Aorta (tissue), 5 donors: ENCODE data around the gene CREBZF. TPM values are rescaled to one million over a fixed set of nuclear protein-coding genes. Genes with fewer than 3 reads are reported as not detected.
"Not testable (repeated sequence)": the region's sequence is repeated elsewhere in the genome, so short reads cannot be mapped to it uniquely, and the experiment has no call there.

Source experiments
- ATAC-seq: fragments of 200-7000 bp; cut with Tn5 transposase; one replicate; pipeline ENCODE4 v1.9.1; 2022; ENCODE audit warnings: moderate library complexity; ENCODE audit not compliant: low FRiP score
- DNase-seq, 2 donors: peaks; one replicate each; pipeline ENCODE4 v3.0.0-alpha.2; 2020
- H3K27ac ChIP-seq, 2 donors: one replicate each; pipeline ENCODE4 v1.5.1; 2013; ENCODE audit warnings: low read length in 2 of 2, mild to moderate bottlenecking in 2 of 2, moderate library complexity in 2 of 2, control low read depth in 1 of 2, inconsistent platforms in 1 of 2, low read depth in 1 of 2
- H3K27me3 ChIP-seq, 2 donors: one replicate each; pipeline ENCODE4 v1.6.1; 2013; ENCODE audit warnings: control low read depth in 1 of 2, low read length in 1 of 2, mild to moderate bottlenecking in 1 of 2, moderate library complexity in 1 of 2; ENCODE audit not compliant: insufficient read depth in 2 of 2, control insufficient read depth in 1 of 2
- H3K36me3 ChIP-seq, 2 donors: one replicate each; pipeline ENCODE4 v1.6.1; 2013; ENCODE audit warnings: control low read depth in 1 of 2, low read length in 1 of 2, mild to moderate bottlenecking in 1 of 2; ENCODE audit not compliant: insufficient read depth in 2 of 2, control insufficient read depth in 1 of 2
- H3K4me1 ChIP-seq, 2 donors: one replicate each; pipeline ENCODE4 v1.6.1; 2013; ENCODE audit warnings: low read length in 2 of 2, control low read depth in 1 of 2, mild to moderate bottlenecking in 1 of 2, moderate library complexity in 1 of 2; ENCODE audit not compliant: insufficient read depth in 2 of 2, control insufficient read depth in 1 of 2
- H3K4me3 ChIP-seq, 2 donors: one replicate each; pipeline ENCODE4 v1.5.1; 2013; ENCODE audit warnings: low read length in 2 of 2, control low read depth in 1 of 2, mild to moderate bottlenecking in 1 of 2
- H3K9me3 ChIP-seq: one replicate; pipeline ENCODE4 v1.6.1; 2013; ENCODE audit warnings: mild to moderate bottlenecking, low read length; ENCODE audit not compliant: control insufficient read depth
- WGBS, 2 donors: extraction: QIAGEN DNeasy Blood & Tissue Kit; methylation state at CpG; one replicate each; pipeline ENCODE4 v1.1.7; 2013; 5-methylcytosine and 5-hydroxymethylcytosine counted together
- intact Hi-C, 2 donors: fragments of 100-400 bp; cut with DNase I; formaldehyde crosslinking; loops; one replicate each; pipeline versions ENCODE4 v1.14.2 to v1.15.0; 2022
- polyA plus RNA-seq, 2 donors: library from polyadenylated mRNA; stranded (reverse); fragments of 200-250 nt; gene quantifications; one replicate each; pipeline ENCODE4 v1.2.3, GENCODE V29; 2013
- total RNA-seq, 2 donors: library from RNA; stranded (reverse); fragmentation: NEBNext Ultra II Directional; extraction: Animal tissue kit (Norgen Biotek cat#: 25700); gene quantifications; one replicate each; pipeline ENCODE4 v1.2.1, GENCODE V29; 2021
- donor health status: healthy with polysubstance abuse.
- donor health status: Bipolar disorder and iron deficiency.
- donor health status: DM: no; HTN: no; CAD: no.
- donor health status: DM: no; HTN: no; CAD: no.
- donor health status: DM: yes; HTN: yes; CAD: no.

CREBZF gene
- total and polyA plus RNA-seq, 4 donors: 19.5 to 69.2 (median 51.8) TPM

DNA sequence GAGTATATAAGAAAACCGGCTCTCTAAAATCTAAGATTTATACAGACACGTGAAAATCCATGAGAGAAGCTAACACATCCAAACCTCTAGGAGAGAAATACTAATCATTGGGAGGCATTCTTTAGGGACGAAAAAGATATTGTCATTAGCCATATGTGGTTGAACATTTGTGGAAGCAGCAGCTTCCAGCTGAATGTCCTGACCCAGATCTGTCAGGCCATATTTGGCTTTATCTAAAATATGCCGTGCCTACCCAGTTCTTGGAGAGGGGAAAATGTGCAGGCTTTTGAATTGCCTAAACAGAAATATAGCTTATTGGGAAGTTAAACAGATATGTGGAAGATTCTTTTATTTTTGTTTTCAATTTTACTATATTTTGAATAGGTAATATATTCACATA, 14.6 kb upstream of the CREBZF start:
- Histone ChIP-seq H3K4me3 (no peak overlapping the region), H3K36me3 (no peaks in the 10 kb centered on the region), H3K27ac (no peak overlapping the region), H3K9me3 (no peaks in the 10 kb centered on the region), H3K27me3 (no peaks in the 10 kb centered on the region), H3K4me1 (no peaks in the 10 kb centered on the region)
- intact Hi-C loops: no loop called here
- ATAC-seq (no peak), DNase-seq (no peak)
- 43 to 57% methylated on average over 4 of the region's 4 CpGs for WGBS, 2 donors

DNA sequence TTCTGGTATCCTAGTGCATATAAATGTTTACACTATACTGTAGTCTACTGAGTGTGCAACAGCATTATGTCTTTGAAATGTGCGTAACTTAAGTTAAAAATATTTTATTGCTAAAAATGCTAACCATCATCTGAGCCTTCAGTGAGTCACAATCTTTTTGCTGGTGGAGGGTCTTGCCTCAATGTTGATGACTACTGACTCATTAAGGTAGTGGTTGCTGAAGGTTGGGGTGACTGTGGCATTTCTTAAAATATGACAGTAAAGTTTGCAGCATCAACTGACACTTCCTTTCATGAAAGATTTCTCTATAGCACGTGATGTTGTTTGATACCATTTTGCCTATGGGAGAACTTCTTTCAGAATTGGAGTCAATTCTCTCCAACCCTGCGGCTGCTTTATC, 8.5 kb upstream of the CREBZF start:
- Histone ChIP-seq H3K27me3 (no peaks in the 10 kb centered on the region), H3K36me3 (no peaks in the 10 kb centered on the region), H3K4me1 (no peaks in the 10 kb centered on the region), H3K4me3 (peak overlapping the region in 1 of 2 donors; percentile 3), H3K27ac (no peak overlapping the region), H3K9me3 (no peaks in the 10 kb centered on the region)
- intact Hi-C loops: no loop called here
- no peak for DNase-seq
- WGBS, 2 donors: 91 to 95% methylated on average over 3 of the region's 3 CpGs
- ATAC-seq: no peak

DNA sequence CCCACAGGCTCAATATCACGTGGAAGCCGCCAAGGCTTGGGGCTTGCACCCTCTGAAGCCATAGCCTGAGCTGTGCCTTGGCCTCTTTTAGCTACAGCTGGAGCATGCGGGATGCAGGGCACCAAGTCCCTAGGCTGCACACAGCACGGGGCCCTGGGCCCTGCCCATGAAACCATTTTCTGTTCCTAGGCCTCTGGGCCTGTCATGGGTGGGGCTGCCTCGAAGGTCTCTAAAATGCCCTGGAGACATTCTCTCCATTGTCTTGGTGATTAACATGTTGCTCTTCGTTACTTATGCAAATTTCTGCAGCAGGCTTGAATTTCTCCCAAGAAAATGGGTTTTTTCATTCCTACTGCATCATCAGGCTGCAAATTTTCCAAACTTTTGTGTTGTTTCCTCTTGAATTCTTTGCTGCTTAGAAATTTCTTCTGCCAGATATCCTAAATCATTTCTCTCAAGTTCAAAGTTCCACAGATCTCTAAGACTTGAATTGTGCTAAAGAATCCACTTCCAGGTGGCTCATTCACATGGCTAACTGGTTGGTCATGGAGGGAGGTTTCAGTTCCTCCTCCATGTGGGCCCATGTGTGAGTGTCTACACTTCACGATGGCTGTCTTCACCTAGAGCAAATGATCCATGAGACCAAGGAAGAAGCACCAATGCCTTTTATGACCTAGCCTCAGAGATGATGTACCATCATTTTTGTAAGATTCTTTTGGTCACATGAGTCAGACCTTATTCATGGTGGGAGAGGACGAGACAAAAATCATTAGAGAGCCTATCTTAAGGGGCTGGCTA, 7.4 kb upstream of the CREBZF start:
- Histone ChIP-seq H3K27me3 (no peaks in the 10 kb centered on the region), H3K9me3 (no peaks in the 10 kb centered on the region), H3K27ac (no peak overlapping the region), H3K4me3 (no peak overlapping the region), H3K4me1 (no peaks in the 10 kb centered on the region), H3K36me3 (no peaks in the 10 kb centered on the region)
- no peak for ATAC-seq
- WGBS, 2 donors: 86 to 90% methylated on average over 8 of the region's 8 CpGs
- DNase-seq: peak in 1 of 2 donors; percentile 61
- intact Hi-C loops: no loop called here

DNA sequence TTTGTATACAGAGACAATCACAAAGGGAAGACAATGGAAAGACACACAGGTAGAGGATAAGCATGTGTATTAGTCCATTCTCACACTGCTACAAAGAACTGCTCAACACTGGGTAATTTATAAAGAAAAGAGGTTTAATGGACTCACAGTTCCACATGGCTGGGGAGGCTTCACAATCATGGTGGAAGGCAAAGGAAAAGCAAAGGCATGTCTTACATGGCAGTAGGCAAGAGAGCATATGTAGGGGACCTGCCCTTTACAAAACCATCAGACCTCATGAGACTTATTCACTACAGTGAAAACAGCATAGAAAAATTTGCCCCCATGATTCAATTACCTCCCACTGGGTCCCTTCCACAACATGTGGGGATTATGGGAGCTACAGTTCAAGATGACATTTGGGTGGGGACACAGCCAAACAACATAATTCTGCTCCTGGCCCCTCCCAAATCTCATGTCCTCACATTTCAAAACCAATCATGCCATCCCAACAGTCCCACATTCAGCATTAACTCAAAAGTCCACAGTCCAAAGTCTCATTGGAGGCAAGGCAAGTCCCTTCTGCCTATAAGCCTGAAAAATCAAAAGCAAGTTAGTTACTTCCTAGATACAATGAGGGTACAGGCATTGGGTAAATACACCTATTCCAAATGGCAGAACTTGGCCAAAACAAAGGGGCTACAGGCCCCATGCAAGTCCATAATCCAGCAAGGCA, 6.2 kb upstream of the CREBZF start:
- H3K27me3 ChIP-seq, H3K36me3 ChIP-seq, ATAC-seq, H3K4me1 ChIP-seq, H3K4me3 ChIP-seq, intact Hi-C loops, DNase-seq, H3K9me3 ChIP-seq, H3K27ac ChIP-seq: not testable (repeated sequence)

DNA sequence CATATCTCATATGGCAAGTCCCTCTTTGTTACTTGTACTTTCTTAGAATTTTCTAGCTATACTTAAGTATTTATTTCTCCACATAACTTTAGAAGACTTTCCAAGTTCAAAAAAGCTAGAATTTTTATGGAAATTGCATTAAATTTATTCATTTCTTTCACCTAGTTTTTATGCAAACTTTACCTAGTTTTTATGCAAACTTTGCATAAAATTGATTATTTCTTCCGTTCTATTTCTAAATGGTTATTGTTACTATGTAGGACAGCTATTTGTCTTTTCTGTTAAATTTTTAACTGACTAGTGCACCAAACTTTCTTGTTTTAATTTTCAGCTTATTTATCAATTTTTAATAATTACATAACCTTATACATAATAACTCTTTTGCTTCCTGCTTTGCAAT, 3.2 kb upstream of the CREBZF start:
- Histone ChIP-seq H3K4me3 (no peak overlapping the region), H3K36me3 (no peaks in the 10 kb centered on the region), H3K27ac (no peak overlapping the region), H3K4me1 (no peaks in the 10 kb centered on the region), H3K27me3 (no peaks in the 10 kb centered on the region), H3K9me3 (no peaks in the 10 kb centered on the region)
- ATAC-seq (no peak), DNase-seq (no peak)
- intact Hi-C loops: no loop called here
- 92 to 94% methylated on average over 1 of the region's 1 CpG for WGBS, 2 donors

DNA sequence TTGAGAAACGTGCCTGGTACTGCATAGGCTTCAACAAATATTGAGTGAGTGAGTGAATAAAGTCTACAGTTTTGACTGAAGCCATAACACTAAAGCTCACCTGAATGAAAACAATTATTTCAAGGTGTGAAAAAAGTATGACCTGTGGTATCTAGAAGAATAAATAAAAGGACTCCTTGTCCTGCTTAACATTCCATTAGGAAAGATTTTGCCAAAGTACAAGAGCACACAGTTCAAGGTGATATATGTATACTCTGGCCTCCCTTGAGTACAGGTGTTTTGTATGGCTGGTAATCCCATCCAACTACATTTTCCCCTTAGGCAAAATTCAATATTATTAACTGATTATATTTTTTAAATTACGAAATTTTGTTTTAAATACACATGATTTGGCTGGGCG, 1.8 kb upstream of the CREBZF start:
- Histone ChIP-seq H3K27ac (no peak overlapping the region), H3K36me3 (no peaks in the 10 kb centered on the region), H3K4me3 (no peak overlapping the region), H3K27me3 (no peaks in the 10 kb centered on the region), H3K4me1 (no peaks in the 10 kb centered on the region), H3K9me3 (no peaks in the 10 kb centered on the region)
- DNase-seq (no peak), ATAC-seq (no peak)
- 85 to 87% methylated on average over 3 of the region's 3 CpGs for WGBS, 2 donors
- intact Hi-C loops: no loop called here

DNA sequence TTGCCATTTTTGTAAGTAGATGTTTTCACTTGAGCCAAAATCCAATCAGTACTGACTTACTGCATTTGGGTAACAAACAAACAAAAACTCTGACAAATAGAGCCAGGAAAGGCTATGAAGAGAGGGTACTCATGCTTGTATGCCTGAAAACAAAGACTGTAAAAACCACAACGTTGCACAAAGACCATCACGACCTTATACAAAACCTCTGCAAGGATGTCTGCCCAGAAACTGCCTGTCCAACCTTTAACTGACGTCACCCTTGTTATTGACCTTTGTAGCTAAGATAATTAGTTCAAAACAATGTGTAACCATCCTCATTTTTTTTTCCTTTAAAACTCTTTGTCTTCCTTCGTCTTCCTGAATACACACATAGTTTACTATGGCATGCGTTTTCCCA, 804 bp upstream of the CREBZF start:
- WGBS, 2 donors: 81% methylated on average over 5 of the region's 5 CpGs

DNA sequence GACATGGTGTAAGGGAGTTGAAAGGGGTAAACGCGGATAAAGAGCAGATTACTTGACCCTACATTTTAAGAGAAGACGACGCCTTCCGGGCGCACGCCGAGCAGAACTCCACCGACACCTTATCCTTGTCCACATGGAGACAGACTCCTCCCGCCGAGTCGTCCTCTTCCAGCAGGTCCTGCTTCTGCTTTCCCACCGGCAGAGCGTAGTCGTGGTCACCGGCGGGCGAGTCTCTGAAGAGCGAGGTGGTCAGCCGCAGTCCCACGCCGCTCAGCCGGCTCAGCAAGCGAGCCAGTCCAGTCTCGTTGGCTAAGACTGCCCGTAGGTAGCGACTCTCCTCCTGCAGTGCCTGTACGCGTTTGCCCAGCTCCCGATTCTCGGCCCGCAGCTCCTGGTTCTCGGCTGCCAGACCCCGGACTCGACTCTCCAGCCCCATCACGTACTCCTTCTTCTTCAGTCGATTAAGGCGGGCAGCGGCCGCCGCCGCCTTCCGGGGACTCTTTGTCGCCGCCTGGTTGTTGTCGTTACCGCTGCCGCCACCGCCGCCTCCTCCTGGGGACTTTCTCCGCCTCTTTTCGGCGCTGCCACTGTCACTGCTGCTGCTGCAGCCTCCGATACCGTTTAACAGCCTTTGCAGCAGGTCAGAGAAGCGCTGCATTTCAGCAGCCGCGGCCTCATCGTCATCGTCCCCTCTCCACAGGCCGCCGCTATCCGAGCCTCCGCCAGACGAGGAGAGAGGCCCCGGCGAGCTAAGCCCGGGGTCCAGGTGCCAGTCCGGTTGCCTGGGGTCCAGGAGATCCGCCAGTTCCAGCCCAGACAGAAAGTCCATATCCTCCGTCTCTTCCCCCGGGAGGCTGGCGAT, 945 bp downstream of the CREBZF start:
- no peaks in the 10 kb centered on the region for H3K9me3 ChIP-seq
- H3K4me3 ChIP-seq: peak overlapping the region; percentile 45 to 59
- peak overlapping the region; percentile 92 to 99 for H3K27ac ChIP-seq
- 0% methylated on average over 72 to 73 of the region's 73 CpGs for WGBS, 2 donors
- ATAC-seq: peak; percentile 88
- H3K4me1 ChIP-seq: no peaks in the 10 kb centered on the region
- peak; percentile 88 to 94 for DNase-seq
- no peaks in the 10 kb centered on the region for H3K27me3 ChIP-seq
- intact Hi-C loops: loop anchor here in 1 of 2 donors (1.0 kb wide), 1 partner anchor 36 kb away; the partner anchor contains the start of gene TMEM126B
- H3K36me3 ChIP-seq: no peaks in the 10 kb centered on the region

More for the DNA sequence above, 804 bp upstream of the CREBZF start:
- DNase-seq (no peak), ATAC-seq (no peak)
- H3K4me3 ChIP-seq: no peak overlapping the region
- no peaks in the 10 kb centered on the region for H3K27me3 ChIP-seq
- intact Hi-C loops: no loop called here
- H3K4me1 ChIP-seq: no peaks in the 10 kb centered on the region
- no peaks in the 10 kb centered on the region for H3K36me3 ChIP-seq
- H3K9me3 ChIP-seq: no peaks in the 10 kb centered on the region
- H3K27ac ChIP-seq: no peak overlapping the region
